Esophagus squamous epithelium (tissue), 5 donors: ENCODE measurements around the gene SURF2. TPM values are rescaled to one million over a fixed set of nuclear protein-coding genes. Genes with fewer than 3 reads are reported as not detected.

ENCODE experiments used
- DNase-seq: peaks from one replicate; lab custom pipeline; 2025; lab: John Stamatoyannopoulos, UW
- H3K27ac ChIP-seq, 4 donors: fragments of 200-600 bp; sonication (generic); one replicate each; pipeline ENCODE4 v1.5.1; 2016 to 2019; ENCODE audit warnings: mild to moderate bottlenecking in 1 of 4
- H3K27me3 ChIP-seq, 4 donors: fragments of 200-600 bp; sonication (generic); 1 replicate in 3 of 4; 2 replicates in 1 of 4; pipeline versions ENCODE4 v1.5.1 to v1.6.0; 2017 to 2021; ENCODE audit warnings: antibody characterized with exemption in 1 of 4
- H3K36me3 ChIP-seq, 3 donors: fragments of 200-600 bp; sonication (generic); one replicate each; pipeline ENCODE4 v1.5.1; 2016 to 2019
- H3K4me1 ChIP-seq, 3 donors: fragments of 200-600 bp; sonication (generic); one replicate each; pipeline ENCODE4 v1.5.1; 2017 to 2019
- H3K4me3 ChIP-seq, 4 donors: fragments of 200-600 bp; sonication (generic); 1 replicate in 3 of 4; 2 replicates in 1 of 4; pipeline ENCODE4 v1.5.1; 2016 to 2019; ENCODE audit warnings: mild to moderate bottlenecking in 2 of 4, moderate library complexity in 1 of 4
- H3K9me3 ChIP-seq, 3 donors: fragments of 200-600 bp; sonication (generic); one replicate each; pipeline ENCODE4 v1.5.1; 2016 to 2019
- POLR2A ChIP-seq, 4 donors: fragments of 450-650 bp; IDR thresholded peaks; one replicate each; pipeline ENCODE4 v1.6.1; 2017; ENCODE audit warnings: antibody characterized with exemption in 4 of 4, mild to moderate bottlenecking in 4 of 4, moderate library complexity in 3 of 4
- WGBS, 2 donors: methylation state at CpG; one replicate each; pipeline ENCODE4 v1.1.5; 2018; 5-methylcytosine and 5-hydroxymethylcytosine counted together
- intact Hi-C: fragments of 100-400 bp; cut with DNase I; formaldehyde crosslinking; loops from one replicate; pipeline ENCODE4 v1.15.0; 2022
- total RNA-seq, 4 donors: library from RNA; depleted of rRNA; stranded (reverse); fragments of >200 nt; gene quantifications; one replicate each; pipeline ENCODE4 v1.1.0, GENCODE V29; 2016
- TF ChIP-seq, protein P1 (sequence below), 6 experiments: fragments of 450-650 bp in 4 of 6; fragments of 200-600 bp in 2 of 6; sonication (generic) in 2 of 6; IDR thresholded peaks; one replicate each; pipeline ENCODE4 v1.5.1; 2016 to 2019; ENCODE audit warnings: antibody characterized with exemption in 6 of 6, mild to moderate bottlenecking in 4 of 6, moderate library complexity in 4 of 6
- donor health status: DM: yes; HTN: yes; CAD: no.

Gene SURF2
- total RNA-seq, 4 donors from 2014 or later = 30.1 to 36.8 (median 33.6) TPM

DNA sequence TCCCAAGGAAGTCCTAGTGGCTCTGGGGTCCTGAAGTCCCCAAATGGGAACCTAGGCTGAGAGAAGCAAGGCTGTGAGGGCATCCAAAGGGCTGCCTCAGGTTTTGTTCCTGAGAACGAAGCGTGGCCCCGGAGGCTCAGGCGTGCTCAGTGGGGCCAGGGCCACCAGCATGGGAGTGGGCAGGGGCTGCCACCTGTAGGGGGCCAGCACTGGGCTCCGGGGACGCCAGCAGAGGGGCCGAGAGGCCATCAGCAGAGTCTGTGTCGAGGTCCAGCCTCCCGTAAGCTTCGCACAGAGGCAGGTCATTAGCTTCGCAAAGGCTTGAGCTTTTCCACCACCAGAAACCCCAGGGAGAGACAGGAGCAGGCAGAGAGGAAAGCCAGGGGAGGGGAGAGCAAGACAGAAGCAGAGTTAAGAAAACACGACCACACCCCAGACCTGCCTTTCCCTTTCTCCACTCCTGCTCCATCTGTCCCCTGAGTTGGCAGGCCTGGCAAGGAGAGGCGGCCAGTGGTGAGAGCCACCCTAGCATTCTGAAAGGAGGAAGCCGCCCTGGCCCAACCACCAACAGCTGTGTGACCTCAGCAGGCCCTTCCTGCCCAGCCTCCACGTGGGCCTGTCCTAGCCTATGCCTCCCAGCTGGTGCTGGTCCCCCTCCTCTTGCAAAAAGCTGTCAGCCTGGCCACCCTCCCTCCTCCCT, 14.8 kb upstream of the SURF2 start:
- H3K27me3 ChIP-seq = no peaks in the 10 kb centered on the region
- WGBS, 2 donors = 74 to 82% methylated on average over 3 to 11 of the region's 15 CpGs
- peak overlapping the region; percentile 2 to 54 (median 20) for H3K27ac ChIP-seq
- intact Hi-C loops = no loop called here
- no peak overlapping the region for H3K4me3 ChIP-seq
- TF ChIP-seq, protein P1, sequence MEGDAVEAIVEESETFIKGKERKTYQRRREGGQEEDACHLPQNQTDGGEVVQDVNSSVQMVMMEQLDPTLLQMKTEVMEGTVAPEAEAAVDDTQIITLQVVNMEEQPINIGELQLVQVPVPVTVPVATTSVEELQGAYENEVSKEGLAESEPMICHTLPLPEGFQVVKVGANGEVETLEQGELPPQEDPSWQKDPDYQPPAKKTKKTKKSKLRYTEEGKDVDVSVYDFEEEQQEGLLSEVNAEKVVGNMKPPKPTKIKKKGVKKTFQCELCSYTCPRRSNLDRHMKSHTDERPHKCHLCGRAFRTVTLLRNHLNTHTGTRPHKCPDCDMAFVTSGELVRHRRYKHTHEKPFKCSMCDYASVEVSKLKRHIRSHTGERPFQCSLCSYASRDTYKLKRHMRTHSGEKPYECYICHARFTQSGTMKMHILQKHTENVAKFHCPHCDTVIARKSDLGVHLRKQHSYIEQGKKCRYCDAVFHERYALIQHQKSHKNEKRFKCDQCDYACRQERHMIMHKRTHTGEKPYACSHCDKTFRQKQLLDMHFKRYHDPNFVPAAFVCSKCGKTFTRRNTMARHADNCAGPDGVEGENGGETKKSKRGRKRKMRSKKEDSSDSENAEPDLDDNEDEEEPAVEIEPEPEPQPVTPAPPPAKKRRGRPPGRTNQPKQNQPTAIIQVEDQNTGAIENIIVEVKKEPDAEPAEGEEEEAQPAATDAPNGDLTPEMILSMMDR (IDR thresholded peaks at IDR 0.05) = no peak
- peak in 1 of 4 donors; percentile 23 for TF ChIP-seq POLR2A (IDR thresholded peaks at IDR 0.05)
- H3K9me3 ChIP-seq = no peaks in the 10 kb centered on the region
- H3K4me1 ChIP-seq = peaks cover 11 to 65% (median 16%) of the 10 kb centered on the region in 3 donors
- H3K36me3 ChIP-seq = peaks cover 23 to 69% (median 26%) of the 10 kb centered on the region in 3 donors
- DNase-seq = no peak

DNA sequence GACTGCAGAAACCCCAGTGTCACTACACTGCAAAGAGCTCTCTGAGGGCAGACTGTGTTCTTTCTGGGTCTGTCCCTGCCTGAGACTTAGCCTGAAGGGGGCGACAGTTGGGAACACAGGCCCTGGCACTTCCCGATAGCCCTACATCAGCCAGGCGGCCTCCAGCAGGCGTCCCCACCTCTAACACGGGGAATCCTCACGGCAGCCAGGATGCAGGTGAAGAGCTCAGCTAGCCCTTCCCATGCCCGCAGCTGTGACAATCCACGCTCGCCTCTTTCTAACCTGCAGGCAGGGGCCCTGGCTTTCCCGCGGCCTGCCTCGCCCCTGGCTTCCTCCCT, 14.3 kb upstream of the SURF2 start:
- intact Hi-C loops = no loop called here
- 79 to 80% methylated on average over 2 to 8 of the region's 12 CpGs for WGBS, 2 donors
- no peak for DNase-seq
- Histone ChIP-seq H3K9me3 (no peaks in the 10 kb centered on the region), H3K27ac (peak overlapping the region in 2 of 4 donors; percentile 17 to 37), H3K27me3 (no peaks in the 10 kb centered on the region), H3K4me1 (peaks cover 8 to 65% (median 16%) of the 10 kb centered on the region in 3 donors), H3K4me3 (no peak overlapping the region), H3K36me3 (peaks cover 23 to 69% (median 26%) of the 10 kb centered on the region in 3 donors)
- TF ChIP-seq, protein P1 (IDR thresholded peaks at IDR 0.05) = peak in 1 of 6 experiments; percentile 17
- TF ChIP-seq POLR2A (IDR thresholded peaks at IDR 0.05) = no peak

DNA sequence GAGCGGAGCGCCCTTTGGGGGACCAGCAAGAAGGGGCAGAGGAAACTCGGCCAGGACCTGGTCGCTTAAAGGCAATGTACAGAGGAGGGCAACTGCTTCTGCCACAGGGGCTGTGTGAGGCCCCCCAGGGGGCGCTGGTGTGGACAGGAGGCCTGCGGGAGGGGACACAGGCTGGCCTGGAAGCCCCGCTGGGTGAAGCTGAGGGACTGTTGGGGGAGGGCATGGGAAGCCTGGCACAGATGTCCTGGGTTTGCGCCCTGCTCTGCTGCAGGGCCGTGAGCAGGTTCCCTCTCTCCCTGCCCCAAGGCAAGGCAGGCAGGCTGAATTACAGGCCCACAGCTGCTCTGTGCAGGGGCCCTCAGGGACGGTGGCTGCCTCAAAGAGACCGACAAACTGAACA, 13.8 kb upstream of the SURF2 start:
- peaks cover 23 to 69% (median 26%) of the 10 kb centered on the region in 3 donors for H3K36me3 ChIP-seq
- H3K27me3 ChIP-seq = no peaks in the 10 kb centered on the region
- TF ChIP-seq, protein P1 (IDR thresholded peaks at IDR 0.05) = no peak
- 66 to 83% methylated on average over 3 to 6 of the region's 11 CpGs for WGBS, 2 donors
- intact Hi-C loops = no loop called here
- H3K27ac ChIP-seq = peak overlapping the region in 2 of 4 donors; percentile 17 to 37
- H3K9me3 ChIP-seq = no peaks in the 10 kb centered on the region
- DNase-seq = no peak
- H3K4me3 ChIP-seq = no peak overlapping the region
- H3K4me1 ChIP-seq = peaks cover 8 to 65% (median 18%) of the 10 kb centered on the region in 3 donors

DNA sequence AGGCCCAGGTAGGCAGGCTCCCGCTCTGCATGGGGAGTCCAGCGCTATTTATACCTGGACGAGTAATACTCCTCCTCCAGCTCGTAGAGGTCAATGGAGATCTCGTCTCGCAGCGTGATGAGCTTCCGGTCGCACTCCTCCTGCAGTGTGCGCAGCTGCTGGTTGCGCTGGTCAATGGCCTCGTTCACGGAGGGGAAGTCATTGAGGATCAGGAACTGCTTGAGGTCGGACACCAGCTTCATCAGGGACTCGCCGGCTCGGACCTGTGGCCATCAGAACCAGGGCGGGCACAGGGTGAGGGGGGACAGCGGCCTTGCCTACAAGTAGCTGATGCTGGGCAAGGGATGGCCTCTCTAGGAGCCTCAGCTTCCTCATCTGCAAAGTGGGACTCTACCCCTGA, 12.3 kb upstream of the SURF2 start:
- no peak overlapping the region for H3K4me3 ChIP-seq
- TF ChIP-seq, protein P1 (IDR thresholded peaks at IDR 0.05) = no peak
- TF ChIP-seq POLR2A (IDR thresholded peaks at IDR 0.05) = no peak
- DNase-seq = no peak
- H3K36me3 ChIP-seq = peaks cover 23 to 71% (median 26%) of the 10 kb centered on the region in 3 donors
- no peaks in the 10 kb centered on the region for H3K9me3 ChIP-seq
- H3K27ac ChIP-seq = no peak overlapping the region
- WGBS, 2 donors = 87 to 92% methylated on average over 3 to 10 of the region's 19 CpGs
- H3K4me1 ChIP-seq = peaks cover 13 to 65% (median 20%) of the 10 kb centered on the region in 3 donors
- H3K27me3 ChIP-seq = no peaks in the 10 kb centered on the region
- intact Hi-C loops = no loop called here

DNA sequence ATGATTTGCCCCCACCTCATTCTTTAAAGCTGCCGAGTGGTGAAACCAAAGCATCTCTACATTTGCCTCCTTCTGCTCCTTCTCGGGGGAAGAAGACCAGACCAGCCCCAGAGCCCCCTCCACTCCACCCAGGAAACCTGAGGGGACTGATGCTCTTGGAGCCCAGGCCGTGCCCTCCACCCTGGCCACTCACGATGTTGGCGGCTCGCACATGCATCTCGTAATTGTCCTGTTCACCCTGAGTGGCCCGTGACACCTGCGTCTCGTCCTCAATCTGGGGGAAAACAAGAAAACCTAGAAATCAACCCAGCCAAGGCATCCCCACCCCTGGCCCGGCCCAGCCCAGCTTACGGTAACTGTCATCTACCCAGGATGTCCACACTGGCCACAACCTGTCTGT, 11.4 kb upstream of the SURF2 start:
- 95 to 100% methylated on average over 2 to 9 of the region's 12 CpGs for WGBS, 2 donors
- H3K4me1 ChIP-seq = peaks cover 17 to 65% (median 22%) of the 10 kb centered on the region in 3 donors
- DNase-seq = no peak

More for the DNA sequence above, 11.4 kb upstream of the SURF2 start:
- Histone ChIP-seq H3K27ac (no peak overlapping the region), H3K9me3 (no peaks in the 10 kb centered on the region), H3K4me3 (no peak overlapping the region), H3K27me3 (no peaks in the 10 kb centered on the region), H3K36me3 (peaks cover 28 to 75% (median 32%) of the 10 kb centered on the region in 3 donors)
- TF ChIP-seq, protein P1 (IDR thresholded peaks at IDR 0.05) = no peak
- TF ChIP-seq POLR2A (IDR thresholded peaks at IDR 0.05) = no peak
- intact Hi-C loops = no loop called here
